D721Med (cell line): Measurements from ENCODE around the gene FOXP4.

Experiments
- DNase-seq: peaks from one replicate; pipeline ENCODE4 v3.0.0; 2011; ENCODE audit warnings: low spot score; ENCODE audit not compliant: insufficient read length
- FAIRE-seq: peaks from 2 replicates; lab custom pipeline; 2011; peaks lifted over from hg19 to GRCh38; lab: Jason Lieb, UNC
- CTCF ChIP-seq: IDR thresholded peaks from 2 replicates; pipeline ENCODE4 v1.5.1; 2012; ENCODE audit warnings: mild to moderate bottlenecking, control low read depth; ENCODE audit not compliant: insufficient read depth; ENCODE audit errors: missing control alignments

The FOXP4 gene

GRCh38 chr6:41546866-41547798, 951 bp downstream of the FOXP4 start:
- no peak for TF ChIP-seq CTCF
- no peak for DNase-seq
- no peak for FAIRE-seq

GRCh38 chr6:41547799-41548097, 1.6 kb downstream of the FOXP4 start:
- no peak for TF ChIP-seq CTCF
- FAIRE-seq (no peak), DNase-seq (no peak)

GRCh38 chr6:41548098-41548840, 2.1 kb downstream of the FOXP4 start:
- FAIRE-seq (no peak), DNase-seq (no peak)
- TF ChIP-seq CTCF: no peak

- no peak for FAIRE-seq
- no peak for TF ChIP-seq CTCF
- DNase-seq: no peak
Observed at GRCh38 chr6:41548841-41549642, 2.9 kb downstream of the FOXP4 start.

- FAIRE-seq (no peak), DNase-seq (no peak)
- TF ChIP-seq CTCF: no peak
Observed at GRCh38 chr6:41549673-41550072, 3.5 kb downstream of the FOXP4 start.

GRCh38 chr6:41551086-41551700, 5.0 kb downstream of the FOXP4 start:
- FAIRE-seq: no peak
- no peak for TF ChIP-seq CTCF
- DNase-seq: no peak
